SK-N-SH treated with all-trans-retinoic acid at 6 μM for 48 hours (cell line): ENCODE data around the gene CASP10.

Experiments
- ATAC-seq: fragments of 200-7000 bp; cut with Tn5 transposase; 3 replicates; pipeline ENCODE4 v1.9.1; 2020; ENCODE audit warnings: mild to moderate bottlenecking, moderate library complexity
- ARNTL ChIP-seq: fragments of 450-650 bp; formaldehyde crosslinking; IDR thresholded peaks from 2 replicates; pipeline ENCODE4 v1.5.0; 2020; ENCODE audit warnings: low read depth, mild to moderate bottlenecking, moderate library complexity, borderline replicate concordance
- BACH2 ChIP-seq: fragments of 250-450 bp; sonication (Bioruptor Pico); IDR thresholded peaks from 2 replicates; pipeline ENCODE4 v1.9.0; 2021; ENCODE audit warnings: mild to moderate bottlenecking, borderline replicate concordance
- CSDC2 ChIP-seq: fragments of 250-450 bp; sonication (Bioruptor Pico); IDR thresholded peaks from 2 replicates; pipeline ENCODE4 v1.5.0; 2020; ENCODE audit warnings: mild to moderate bottlenecking, moderate library complexity
- GLIS3 ChIP-seq: fragments of 250-450 bp; sonication (Bioruptor Pico); IDR thresholded peaks from 2 replicates; pipeline ENCODE4 v1.5.0; 2020; ENCODE audit warnings: mild to moderate bottlenecking, moderate library complexity
- ISL1 ChIP-seq: fragments of 250-450 bp; sonication (Bioruptor Pico); IDR thresholded peaks from 2 replicates; pipeline ENCODE4 v2.1.2; 2022; ENCODE audit warnings: mild to moderate bottlenecking, moderate library complexity
- OSR1 ChIP-seq: fragments of 250-450 bp; sonication (Bioruptor Pico); IDR thresholded peaks from 2 replicates; pipeline ENCODE4 v1.8.0; 2022; ENCODE audit warnings: moderate library complexity, mild to moderate bottlenecking, inconsistent platforms
- PATZ1 ChIP-seq: fragments of 250-450 bp; sonication (Bioruptor Pico); IDR thresholded peaks from 2 replicates; pipeline ENCODE4 v1.8.0; 2020; ENCODE audit warnings: mild to moderate bottlenecking, moderate library complexity, borderline replicate concordance
- POU6F1 ChIP-seq: fragments of 250-450 bp; sonication (Bioruptor Pico); IDR thresholded peaks from 2 replicates; pipeline ENCODE4 v1.8.0; 2021; ENCODE audit warnings: low read depth, mild to moderate bottlenecking, moderate library complexity, borderline replicate concordance
- PPARA ChIP-seq: fragments of 250-450 bp; sonication (Bioruptor Pico); IDR thresholded peaks from 2 replicates; pipeline ENCODE4 v1.5.0; 2020; ENCODE audit warnings: mild to moderate bottlenecking, borderline replicate concordance
- SNAI2 ChIP-seq: fragments of 250-450 bp; sonication (Bioruptor Pico); IDR thresholded peaks from 2 replicates; pipeline ENCODE4 v1.5.0; 2020; ENCODE audit warnings: mild to moderate bottlenecking, moderate library complexity
- TOX ChIP-seq: fragments of 250-450 bp; sonication (Bioruptor Pico); IDR thresholded peaks from 2 replicates; pipeline ENCODE4 v1.8.0; 2021; ENCODE audit warnings: mild to moderate bottlenecking, moderate library complexity, borderline replicate concordance
- ZC3H10 ChIP-seq: fragments of 250-450 bp; sonication (Bioruptor Pico); IDR thresholded peaks from 2 replicates; pipeline ENCODE4 v1.5.1; 2021; ENCODE audit warnings: mild to moderate bottlenecking, moderate library complexity
- ZFP3 ChIP-seq: fragments of 250-450 bp; sonication (Bioruptor Pico); IDR thresholded peaks from 2 replicates; pipeline ENCODE4 v1.5.0; 2020; ENCODE audit warnings: mild to moderate bottlenecking, moderate library complexity
- ZFP30 ChIP-seq: fragments of 450-650 bp; formaldehyde crosslinking; IDR thresholded peaks from 2 replicates; pipeline ENCODE4 v1.5.0; 2022; ENCODE audit warnings: mild to moderate bottlenecking, moderate library complexity
- ZNF565 ChIP-seq: fragments of 450-650 bp; formaldehyde crosslinking; conservative IDR thresholded peaks from 2 replicates; pipeline ENCODE4 v1.5.0; 2020; ENCODE audit warnings: low read depth, mild to moderate bottlenecking, moderate library complexity
- ZNF70 ChIP-seq: fragments of 450-650 bp; formaldehyde crosslinking; IDR thresholded peaks from 2 replicates; pipeline ENCODE4 v1.5.0; 2020; ENCODE audit warnings: mild to moderate bottlenecking, moderate library complexity
- ZNF8 ChIP-seq: fragments of 450-650 bp; formaldehyde crosslinking; IDR thresholded peaks from 2 replicates; pipeline ENCODE4 v1.5.0; 2020; ENCODE audit warnings: mild to moderate bottlenecking, moderate library complexity
- TF ChIP-seq, protein P1 (sequence below): fragments of 250-450 bp; sonication (Bioruptor Pico); IDR thresholded peaks from 2 replicates; pipeline ENCODE4 v1.5.1; 2020; ENCODE audit warnings: low read depth, mild to moderate bottlenecking, moderate library complexity
- TF ChIP-seq, protein P2 (sequence below): fragments of 250-450 bp; sonication (Bioruptor Pico); IDR thresholded peaks from 2 replicates; pipeline ENCODE4 v1.5.0; 2020; ENCODE audit warnings: mild to moderate bottlenecking, moderate library complexity
- TF ChIP-seq, protein P3 (sequence below): fragments of 250-450 bp; sonication (Bioruptor Pico); IDR thresholded peaks from 2 replicates; pipeline ENCODE4 v1.5.1; 2021; ENCODE audit warnings: mild to moderate bottlenecking, moderate library complexity

Gene CASP10

GRCh38 chr2:201215963-201216362, 33.0 kb downstream of the CASP10 start (continued):
- no peak for TF ChIP-seq POU6F1 (CRISPR knock-in tag)
- no peak for TF ChIP-seq ARNTL (CRISPR knock-in tag)

DNA sequence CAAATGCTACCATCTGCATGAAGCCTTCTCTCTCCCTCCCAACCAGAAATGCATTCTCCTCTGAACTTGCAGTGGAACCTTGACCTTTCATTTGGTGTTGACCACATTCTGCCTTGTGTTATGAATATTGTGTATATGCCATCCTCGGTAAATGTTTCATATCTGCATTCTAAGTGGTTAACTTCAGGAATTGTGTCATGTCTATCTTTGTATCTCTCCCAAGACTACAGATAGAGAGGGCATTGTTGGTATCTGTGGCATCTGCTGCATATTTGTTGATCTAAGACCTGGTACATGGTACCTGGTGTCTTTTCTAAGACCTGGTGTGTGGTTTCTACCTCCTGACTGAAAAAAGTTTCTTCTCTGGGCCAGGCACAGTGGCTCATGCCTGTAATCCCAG, 34.0 kb downstream of the CASP10 start:
- TF ChIP-seq ARNTL (CRISPR knock-in tag): no peak
- no peak for TF ChIP-seq SNAI2 (CRISPR knock-in tag)
- TF ChIP-seq ZFP30: no peak
- no peak for ATAC-seq

GRCh38 chr2:201218780-201219179, 35.8 kb downstream of the CASP10 start:
- TF ChIP-seq ZNF8 (CRISPR knock-in tag): no peak
- no peak for TF ChIP-seq BACH2 (CRISPR knock-in tag)
- no peak for TF ChIP-seq ZNF70 (CRISPR knock-in tag)
- TF ChIP-seq, protein P1, sequence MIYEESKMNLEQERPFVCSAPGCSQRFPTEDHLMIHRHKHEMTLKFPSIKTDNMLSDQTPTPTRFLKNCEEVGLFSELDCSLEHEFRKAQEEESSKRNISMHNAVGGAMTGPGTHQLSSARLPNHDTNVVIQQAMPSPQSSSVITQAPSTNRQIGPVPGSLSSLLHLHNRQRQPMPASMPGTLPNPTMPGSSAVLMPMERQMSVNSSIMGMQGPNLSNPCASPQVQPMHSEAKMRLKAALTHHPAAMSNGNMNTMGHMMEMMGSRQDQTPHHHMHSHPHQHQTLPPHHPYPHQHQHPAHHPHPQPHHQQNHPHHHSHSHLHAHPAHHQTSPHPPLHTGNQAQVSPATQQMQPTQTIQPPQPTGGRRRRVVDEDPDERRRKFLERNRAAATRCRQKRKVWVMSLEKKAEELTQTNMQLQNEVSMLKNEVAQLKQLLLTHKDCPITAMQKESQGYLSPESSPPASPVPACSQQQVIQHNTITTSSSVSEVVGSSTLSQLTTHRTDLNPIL (CRISPR knock-in tag): no peak
- no peak for TF ChIP-seq ISL1 (CRISPR knock-in tag)
- no peak for TF ChIP-seq ZNF565 (CRISPR knock-in tag)
- no peak for TF ChIP-seq TOX
- no peak for TF ChIP-seq OSR1 (CRISPR knock-in tag)
- no peak for TF ChIP-seq PATZ1
- no peak for ATAC-seq

GRCh38 chr2:201219328-201220096, 36.6 kb downstream of the CASP10 start:
- ATAC-seq: no peak

More at GRCh38 chr2:201219328-201220096, 36.6 kb downstream of the CASP10 start:
- TF ChIP-seq, protein P2, sequence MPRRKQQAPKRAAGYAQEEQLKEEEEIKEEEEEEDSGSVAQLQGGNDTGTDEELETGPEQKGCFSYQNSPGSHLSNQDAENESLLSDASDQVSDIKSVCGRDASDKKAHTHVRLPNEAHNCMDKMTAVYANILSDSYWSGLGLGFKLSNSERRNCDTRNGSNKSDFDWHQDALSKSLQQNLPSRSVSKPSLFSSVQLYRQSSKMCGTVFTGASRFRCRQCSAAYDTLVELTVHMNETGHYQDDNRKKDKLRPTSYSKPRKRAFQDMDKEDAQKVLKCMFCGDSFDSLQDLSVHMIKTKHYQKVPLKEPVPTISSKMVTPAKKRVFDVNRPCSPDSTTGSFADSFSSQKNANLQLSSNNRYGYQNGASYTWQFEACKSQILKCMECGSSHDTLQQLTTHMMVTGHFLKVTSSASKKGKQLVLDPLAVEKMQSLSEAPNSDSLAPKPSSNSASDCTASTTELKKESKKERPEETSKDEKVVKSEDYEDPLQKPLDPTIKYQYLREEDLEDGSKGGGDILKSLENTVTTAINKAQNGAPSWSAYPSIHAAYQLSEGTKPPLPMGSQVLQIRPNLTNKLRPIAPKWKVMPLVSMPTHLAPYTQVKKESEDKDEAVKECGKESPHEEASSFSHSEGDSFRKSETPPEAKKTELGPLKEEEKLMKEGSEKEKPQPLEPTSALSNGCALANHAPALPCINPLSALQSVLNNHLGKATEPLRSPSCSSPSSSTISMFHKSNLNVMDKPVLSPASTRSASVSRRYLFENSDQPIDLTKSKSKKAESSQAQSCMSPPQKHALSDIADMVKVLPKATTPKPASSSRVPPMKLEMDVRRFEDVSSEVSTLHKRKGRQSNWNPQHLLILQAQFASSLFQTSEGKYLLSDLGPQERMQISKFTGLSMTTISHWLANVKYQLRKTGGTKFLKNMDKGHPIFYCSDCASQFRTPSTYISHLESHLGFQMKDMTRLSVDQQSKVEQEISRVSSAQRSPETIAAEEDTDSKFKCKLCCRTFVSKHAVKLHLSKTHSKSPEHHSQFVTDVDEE (CRISPR knock-in tag): no peak
- TF ChIP-seq SNAI2 (CRISPR knock-in tag): no peak
- no peak for TF ChIP-seq GLIS3 (CRISPR knock-in tag)
- no peak for TF ChIP-seq ZNF70 (CRISPR knock-in tag)
- TF ChIP-seq TOX: no peak
- TF ChIP-seq ARNTL (CRISPR knock-in tag): no peak
- TF ChIP-seq ZC3H10: no peak
- TF ChIP-seq, protein P3, sequence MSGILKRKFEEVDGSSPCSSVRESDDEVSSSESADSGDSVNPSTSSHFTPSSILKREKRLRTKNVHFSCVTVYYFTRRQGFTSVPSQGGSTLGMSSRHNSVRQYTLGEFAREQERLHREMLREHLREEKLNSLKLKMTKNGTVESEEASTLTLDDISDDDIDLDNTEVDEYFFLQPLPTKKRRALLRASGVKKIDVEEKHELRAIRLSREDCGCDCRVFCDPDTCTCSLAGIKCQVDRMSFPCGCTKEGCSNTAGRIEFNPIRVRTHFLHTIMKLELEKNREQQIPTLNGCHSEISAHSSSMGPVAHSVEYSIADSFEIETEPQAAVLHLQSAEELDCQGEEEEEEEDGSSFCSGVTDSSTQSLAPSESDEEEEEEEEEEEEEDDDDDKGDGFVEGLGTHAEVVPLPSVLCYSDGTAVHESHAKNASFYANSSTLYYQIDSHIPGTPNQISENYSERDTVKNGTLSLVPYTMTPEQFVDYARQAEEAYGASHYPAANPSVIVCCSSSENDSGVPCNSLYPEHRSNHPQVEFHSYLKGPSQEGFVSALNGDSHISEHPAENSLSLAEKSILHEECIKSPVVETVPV: no peak
- no peak for TF ChIP-seq ZNF8 (CRISPR knock-in tag)
- TF ChIP-seq BACH2 (CRISPR knock-in tag): no peak
- TF ChIP-seq ZNF565 (CRISPR knock-in tag): no peak
- TF ChIP-seq PATZ1: no peak
- no peak for TF ChIP-seq ZFP3 (CRISPR knock-in tag)
- TF ChIP-seq OSR1 (CRISPR knock-in tag): no peak
- TF ChIP-seq, protein P1 (CRISPR knock-in tag): no peak
- TF ChIP-seq PPARA (CRISPR knock-in tag): no peak
- TF ChIP-seq POU6F1 (CRISPR knock-in tag): no peak
- no peak for TF ChIP-seq CSDC2 (CRISPR knock-in tag)
